SU-DHL-6 (cell line): ENCODE results near the gene RBMS3.

Experiments used
- H2AFZ ChIP-seq: fragments of 200-600 bp; sonication (generic); 2 replicates; pipeline ENCODE4 v1.6.1; 2014; ENCODE audit warnings: low read depth, mild to moderate bottlenecking, moderate library complexity, mixed read lengths, antibody characterized with exemption, low read length; ENCODE audit not compliant: severe bottlenecking
- H3F3A ChIP-seq: fragments of 200-600 bp; shearing (Covaris generic); 2 replicates; pipeline ENCODE4 v1.6.0; 2016; ENCODE audit warnings: antibody characterized with exemption, mild to moderate bottlenecking; ENCODE audit not compliant: insufficient read depth
- H3K27ac ChIP-seq: fragments of 200-600 bp; sonication (generic); 2 replicates; pipeline ENCODE4 v1.5.1; 2016; ENCODE audit warnings: low read depth, mild to moderate bottlenecking, low read length, moderate library complexity, mixed read lengths
- H3K27me3 ChIP-seq: fragments of 200-600 bp; sonication (generic), shearing (Covaris generic); 2 replicates; pipeline ENCODE4 v1.6.0; 2014; ENCODE audit warnings: mild to moderate bottlenecking, low read length
- H3K36me3 ChIP-seq: fragments of 200-600 bp; sonication (generic); 2 replicates; pipeline ENCODE4 v1.6.1; 2014; ENCODE audit warnings: mild to moderate bottlenecking, low read length, mixed read lengths
- H3K4me2 ChIP-seq: fragments of 300-600, 200-600 bp; shearing (Covaris generic), sonication (generic); 2 replicates; pipeline ENCODE4 v1.6.0; 2014; ENCODE audit warnings: low read length, low read depth, mild to moderate bottlenecking; ENCODE audit not compliant: poor library complexity, severe bottlenecking
- H3K4me3 ChIP-seq: fragments of 200-600 bp; sonication (generic); 2 replicates; pipeline ENCODE4 v1.5.1; 2014; ENCODE audit warnings: antibody characterized with exemption, low read length, mild to moderate bottlenecking, mixed read lengths; ENCODE audit not compliant: insufficient read depth, poor library complexity, severe bottlenecking
- H3K79me2 ChIP-seq: fragments of 200-600 bp; sonication (generic); 2 replicates; pipeline ENCODE4 v1.6.1; 2014; ENCODE audit warnings: mild to moderate bottlenecking, low read length, moderate library complexity; ENCODE audit not compliant: insufficient read depth
- H3K9ac ChIP-seq: fragments of 200-600 bp; sonication (generic); 2 replicates; pipeline ENCODE4 v1.7.0; 2014; ENCODE audit warnings: mild to moderate bottlenecking, low read length
- H3K9me2 ChIP-seq: fragments of 200-600 bp; sonication (generic); replicated peaks from 2 replicates; pipeline ENCODE4 v1.6.1; 2014; ENCODE audit warnings: low read length; ENCODE audit not compliant: insufficient read depth
- H3K9me3 ChIP-seq: fragments of 200-600 bp; sonication (generic); 2 replicates; pipeline ENCODE4 v1.6.1; 2014; ENCODE audit warnings: low read length, mixed read lengths; ENCODE audit not compliant: insufficient read depth
- H4K20me1 ChIP-seq: fragments of 200-600 bp; sonication (generic); 2 replicates; pipeline ENCODE4 v1.6.1; 2014; ENCODE audit warnings: low read depth, mild to moderate bottlenecking, antibody characterized with exemption, low read length, moderate library complexity, mixed read lengths
- EZH2phosphoT487 ChIP-seq: fragments of 200-600 bp; sonication (generic), shearing (Covaris generic); conservative IDR thresholded peaks from 2 replicates; pipeline ENCODE4 v1.6.1; 2018; ENCODE audit warnings: mild to moderate bottlenecking, antibody characterized with exemption, low read length, moderate library complexity, mixed read lengths
- TF ChIP-seq, protein P1 (sequence below): fragments of 200-600 bp; sonication (generic); IDR thresholded peaks from one replicate; pipeline ENCODE4 v1.5.1; 2017; ENCODE audit warnings: antibody characterized with exemption, mild to moderate bottlenecking, low read length, moderate library complexity; ENCODE audit not compliant: insufficient read depth, poor library complexity, severe bottlenecking

RBMS3 gene

DNA sequence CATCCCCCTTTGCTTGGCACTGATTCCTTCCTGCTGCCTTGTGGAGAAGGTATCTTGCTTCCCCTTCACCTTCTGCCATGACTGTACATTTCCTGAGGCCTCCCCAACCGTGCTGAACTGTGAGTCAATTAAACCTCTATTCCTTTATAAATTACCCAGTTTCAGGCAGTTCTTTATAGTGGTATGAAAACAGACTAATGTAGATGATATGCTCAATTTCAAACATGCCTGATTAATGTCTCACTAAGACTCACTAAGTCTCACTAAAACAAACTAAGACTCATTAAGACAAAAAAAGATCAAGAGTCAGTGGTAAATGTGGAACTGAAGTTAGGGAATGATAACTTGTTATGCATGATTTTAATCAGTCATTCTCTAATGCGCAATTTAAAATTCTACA is 606.6 kb downstream of the RBMS3 start:
- Histone ChIP-seq H3K36me3 (no peaks in the 10 kb centered on the region), H3K27ac (no peak overlapping the region), H3K4me3 (no peak overlapping the region), H3K79me2 (no peaks in the 10 kb centered on the region), H3K9ac (no peak overlapping the region), H4K20me1 (no peaks in the 10 kb centered on the region), H3K4me2 (no peak overlapping the region), H3K27me3 (no peaks in the 10 kb centered on the region), H3K9me3 (no peaks in the 10 kb centered on the region), H3F3A (no peaks in the 10 kb centered on the region), H2AFZ (no peak overlapping the region), H3K9me2 (no peaks in the 10 kb centered on the region)
- TF ChIP-seq, protein P1, sequence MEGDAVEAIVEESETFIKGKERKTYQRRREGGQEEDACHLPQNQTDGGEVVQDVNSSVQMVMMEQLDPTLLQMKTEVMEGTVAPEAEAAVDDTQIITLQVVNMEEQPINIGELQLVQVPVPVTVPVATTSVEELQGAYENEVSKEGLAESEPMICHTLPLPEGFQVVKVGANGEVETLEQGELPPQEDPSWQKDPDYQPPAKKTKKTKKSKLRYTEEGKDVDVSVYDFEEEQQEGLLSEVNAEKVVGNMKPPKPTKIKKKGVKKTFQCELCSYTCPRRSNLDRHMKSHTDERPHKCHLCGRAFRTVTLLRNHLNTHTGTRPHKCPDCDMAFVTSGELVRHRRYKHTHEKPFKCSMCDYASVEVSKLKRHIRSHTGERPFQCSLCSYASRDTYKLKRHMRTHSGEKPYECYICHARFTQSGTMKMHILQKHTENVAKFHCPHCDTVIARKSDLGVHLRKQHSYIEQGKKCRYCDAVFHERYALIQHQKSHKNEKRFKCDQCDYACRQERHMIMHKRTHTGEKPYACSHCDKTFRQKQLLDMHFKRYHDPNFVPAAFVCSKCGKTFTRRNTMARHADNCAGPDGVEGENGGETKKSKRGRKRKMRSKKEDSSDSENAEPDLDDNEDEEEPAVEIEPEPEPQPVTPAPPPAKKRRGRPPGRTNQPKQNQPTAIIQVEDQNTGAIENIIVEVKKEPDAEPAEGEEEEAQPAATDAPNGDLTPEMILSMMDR = no peak
- no peak for TF ChIP-seq EZH2phosphoT487

DNA sequence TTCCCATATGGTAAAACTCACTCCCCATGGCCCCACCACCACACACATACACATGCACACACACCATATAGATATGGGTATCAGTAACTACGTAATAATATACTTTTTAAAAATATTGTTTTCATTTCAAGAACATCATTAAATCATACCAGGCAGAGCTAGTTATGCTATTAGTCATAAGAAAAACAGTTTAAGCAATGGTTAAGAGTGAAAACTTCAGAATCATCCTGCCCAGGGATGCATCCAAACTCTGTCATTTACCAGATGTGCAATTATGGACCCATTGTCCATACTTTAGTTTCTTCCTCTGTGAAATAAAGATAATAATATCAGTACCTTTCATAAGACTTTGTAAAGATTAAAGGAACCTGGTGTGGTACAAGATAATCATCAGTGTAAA is 608.3 kb downstream of the RBMS3 start:
- H3K9ac ChIP-seq = no peak overlapping the region

DNA sequence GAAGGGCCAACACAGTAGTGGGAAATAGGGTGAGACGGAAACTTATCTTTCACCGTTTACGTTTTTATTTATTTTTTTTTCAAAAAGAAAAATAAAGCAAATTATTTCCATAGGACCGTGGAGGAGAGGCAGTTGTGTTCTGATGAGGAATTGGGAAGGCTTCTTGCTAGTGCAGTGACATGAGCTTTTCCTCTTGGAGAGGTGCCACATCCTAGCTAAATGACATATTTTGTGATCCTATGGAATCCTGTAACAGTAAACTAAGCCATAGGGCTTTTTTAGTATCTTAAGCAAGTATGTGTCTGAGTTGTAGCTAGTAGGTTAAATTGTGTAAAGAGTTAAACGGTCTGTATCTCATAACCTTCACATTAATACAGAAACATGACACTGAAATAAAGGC is 609.9 kb downstream of the RBMS3 start:
- Histone ChIP-seq H3F3A (no peaks in the 10 kb centered on the region), H3K27ac (no peak overlapping the region), H3K27me3 (no peaks in the 10 kb centered on the region), H3K36me3 (no peaks in the 10 kb centered on the region), H3K9me3 (no peaks in the 10 kb centered on the region), H3K4me3 (no peak overlapping the region), H3K4me2 (no peak overlapping the region), H2AFZ (no peak overlapping the region), H3K9me2 (no peaks in the 10 kb centered on the region), H3K9ac (no peak overlapping the region), H3K79me2 (no peaks in the 10 kb centered on the region), H4K20me1 (no peaks in the 10 kb centered on the region)
- TF ChIP-seq EZH2phosphoT487 = no peak
- TF ChIP-seq, protein P1 = no peak

More for the DNA sequence above, 608.3 kb downstream of the RBMS3 start:
- Histone ChIP-seq H3K4me2 (no peak overlapping the region), H3K9me2 (no peaks in the 10 kb centered on the region), H3F3A (no peaks in the 10 kb centered on the region), H3K27ac (no peak overlapping the region), H3K4me3 (no peak overlapping the region), H2AFZ (no peak overlapping the region), H4K20me1 (no peaks in the 10 kb centered on the region), H3K36me3 (no peaks in the 10 kb centered on the region), H3K79me2 (no peaks in the 10 kb centered on the region), H3K9me3 (no peaks in the 10 kb centered on the region), H3K27me3 (no peaks in the 10 kb centered on the region)
- TF ChIP-seq EZH2phosphoT487 = no peak
- TF ChIP-seq, protein P1 = no peak
